Activated CD4-positive, alpha-beta T cell treated with anti-CD3 and anti-CD28 coated beads, Interleukin-2, amount 50 U/mL, for 4 hours (primary cell): ENCODE measurements around the gene ZMYND11.
"Not testable (repeated sequence)": the region's sequence is repeated elsewhere in the genome, so short reads cannot be mapped to it uniquely, and the experiment has no call there.

Source experiments
- DNase-seq, 2 experiments: peaks; one replicate each; pipeline ENCODE4 v3.0.0-alpha.2; 2020

ZMYND11 gene

GRCh38 chr10:251982-252582 lies 116.8 kb downstream of the ZMYND11 start:
- DNase-seq = no peak

- no peak for DNase-seq
Measured at GRCh38 chr10:260819-261429, 125.7 kb downstream of the ZMYND11 start.

- not testable (repeated sequence) for DNase-seq
Measured at GRCh38 chr10:264160-265073, 129.2 kb downstream of the ZMYND11 start.

GRCh38 chr10:265074-265440 lies 129.8 kb downstream of the ZMYND11 start:
- DNase-seq = not testable (repeated sequence)

GRCh38 chr10:265816-266588 lies 130.7 kb downstream of the ZMYND11 start:
- not testable (repeated sequence) for DNase-seq

- no peak for DNase-seq
Measured at GRCh38 chr10:266974-267425, 131.7 kb downstream of the ZMYND11 start.

GRCh38 chr10:267705-268104 lies 132.4 kb downstream of the ZMYND11 start:
- no peak for DNase-seq

- DNase-seq = no peak
Measured at GRCh38 chr10:269440-270074, 134.3 kb downstream of the ZMYND11 start.

- no peak for DNase-seq
Measured at GRCh38 chr10:271201-271600, 135.9 kb downstream of the ZMYND11 start.

- no peak for DNase-seq
Measured at GRCh38 chr10:271722-272121, 136.5 kb downstream of the ZMYND11 start.

GRCh38 chr10:273088-273487 lies 137.8 kb downstream of the ZMYND11 start:
- DNase-seq = no peak

- no peak for DNase-seq
Measured at GRCh38 chr10:274866-275265, 139.6 kb downstream of the ZMYND11 start.

GRCh38 chr10:275680-276079 lies 140.4 kb downstream of the ZMYND11 start:
- DNase-seq = no peak

- no peak for DNase-seq
Measured at GRCh38 chr10:277963-278362, 142.7 kb downstream of the ZMYND11 start.

- no peak for DNase-seq
Measured at GRCh38 chr10:278707-279106, 143.5 kb downstream of the ZMYND11 start.

GRCh38 chr10:279232-279631 lies 144.0 kb downstream of the ZMYND11 start:
- DNase-seq = no peak

- DNase-seq = no peak
Measured at GRCh38 chr10:279655-280054, 144.4 kb downstream of the ZMYND11 start.

- no peak for DNase-seq
Measured at GRCh38 chr10:282294-283139, 147.3 kb downstream of the ZMYND11 start.

GRCh38 chr10:283140-283479 lies 147.9 kb downstream of the ZMYND11 start:
- DNase-seq = no peak

GRCh38 chr10:283916-284356 lies 148.7 kb downstream of the ZMYND11 start:
- no peak for DNase-seq

GRCh38 chr10:285216-285615 lies 150.0 kb downstream of the ZMYND11 start:
- no peak for DNase-seq
